HFFc6 (cell line): ENCODE data around the gene TYRP1. TPM values are rescaled to one million over a fixed set of nuclear protein-coding genes. Genes with fewer than 3 reads are reported as not detected.

ENCODE experiments used
- DNase-seq: peaks from one replicate; pipeline ENCODE4 v3.0.0-alpha.2; 2018
- H3K27ac Mint-ChIP-seq: 2 replicates; pipeline ENCODE4 v1.8.0; 2020; ENCODE audit warnings: mild to moderate bottlenecking, mixed read lengths
- H3K27me3 Mint-ChIP-seq: 2 replicates; pipeline ENCODE4 v1.8.0; 2021; ENCODE audit warnings: mild to moderate bottlenecking, moderate library complexity, mixed read lengths; ENCODE audit not compliant: insufficient read depth
- H3K36me3 Mint-ChIP-seq: 2 replicates; pipeline ENCODE4 v1.8.0; 2021; ENCODE audit warnings: low read depth, mixed read lengths
- H3K4me1 Mint-ChIP-seq: 2 replicates; pipeline ENCODE4 v1.8.0; 2020; ENCODE audit warnings: low read depth, mixed read lengths
- H3K4me3 Mint-ChIP-seq: 2 replicates; pipeline ENCODE4 v1.8.0; 2020; ENCODE audit warnings: mild to moderate bottlenecking, moderate library complexity, mixed read lengths
- H3K9me3 Mint-ChIP-seq: 2 replicates; pipeline ENCODE4 v1.8.0; 2020; ENCODE audit warnings: mild to moderate bottlenecking, mixed read lengths
- CTCF ChIP-seq: fragments of 200-600 bp; sonication (generic); IDR thresholded peaks from 2 replicates; pipeline ENCODE4 v1.5.0; 2021; ENCODE audit warnings: antibody characterized with exemption, mild to moderate bottlenecking
- total RNA-seq, 6 experiments: library from RNA; stranded (reverse); fragmentation: NEBNext Ultra II Directional; extraction: Animal tissue kit (Norgen Biotek cat#: 25700); gene quantifications; 2 replicates in 1 of 6; 3 replicates in 5 of 6; pipeline ENCODE4 v1.2.3, GENCODE V29; 2021

Gene TYRP1
- total RNA-seq, 6 experiments from 2014 or later = not detected

DNA sequence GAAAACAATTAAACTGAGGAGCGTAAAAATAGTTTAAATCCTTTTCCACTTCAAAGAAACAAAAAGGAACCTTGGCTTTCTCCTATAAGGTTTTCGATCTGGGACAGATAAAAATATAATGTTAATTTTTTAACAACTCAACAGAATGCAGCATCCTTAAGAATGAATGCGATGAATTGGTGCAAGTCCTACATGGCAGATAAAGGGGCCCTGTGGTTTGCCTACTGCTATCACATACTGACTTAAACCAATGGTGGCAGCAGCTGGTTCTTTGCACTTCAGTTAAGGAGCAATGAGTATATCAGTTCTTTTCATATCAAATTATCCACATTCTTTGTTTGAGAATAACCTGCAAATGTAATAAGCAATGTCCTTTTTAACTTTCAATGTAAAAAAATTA, 12.4 kb upstream of the TYRP1 start:
- peaks cover 30% of the 10 kb centered on the region; the same call in 1 of the 2 replicates for H3K4me1 Mint-ChIP-seq
- no peaks in the 10 kb centered on the region; the same call in 1 of the 2 replicates for H3K27me3 Mint-ChIP-seq
- no peak for TF ChIP-seq CTCF
- DNase-seq = no peak
- H3K36me3 Mint-ChIP-seq = no peaks in the 10 kb centered on the region
- no peak overlapping the region for H3K4me3 Mint-ChIP-seq
- no peak overlapping the region for H3K27ac Mint-ChIP-seq
- no peaks in the 10 kb centered on the region; the same call in 1 of the 2 replicates for H3K9me3 Mint-ChIP-seq

DNA sequence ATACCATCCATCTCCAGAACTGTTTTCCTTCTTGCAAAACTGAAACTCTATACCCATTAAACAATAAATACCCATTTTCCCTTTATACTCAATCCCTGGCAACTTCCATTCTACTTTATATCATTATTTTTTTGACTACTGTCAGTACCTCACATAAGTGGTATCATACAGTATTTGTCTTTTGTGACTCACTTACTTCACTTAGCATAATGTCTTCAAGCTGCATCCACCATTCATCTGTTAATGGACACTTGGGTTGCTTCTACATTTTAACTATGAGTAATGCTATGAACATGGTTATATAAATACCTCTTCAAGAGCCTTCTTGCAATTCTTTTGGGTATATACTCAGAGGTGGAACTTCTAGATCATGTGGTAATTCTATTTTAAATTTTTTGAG, 11.6 kb upstream of the TYRP1 start:
- Mint-ChIP-seq H3K4me3 (peak overlapping the region; percentile 1; the same call in 1 of the 2 replicates), H3K27me3 (no peaks in the 10 kb centered on the region; the same call in 1 of the 2 replicates), H3K27ac (no peak overlapping the region; the same call in 1 of the 2 replicates), H3K9me3 (no peaks in the 10 kb centered on the region; the same call in 1 of the 2 replicates), H3K36me3 (no peaks in the 10 kb centered on the region), H3K4me1 (peaks cover 30% of the 10 kb centered on the region; the same call in 1 of the 2 replicates)
- TF ChIP-seq CTCF = no peak
- peak; percentile 32 for DNase-seq

DNA sequence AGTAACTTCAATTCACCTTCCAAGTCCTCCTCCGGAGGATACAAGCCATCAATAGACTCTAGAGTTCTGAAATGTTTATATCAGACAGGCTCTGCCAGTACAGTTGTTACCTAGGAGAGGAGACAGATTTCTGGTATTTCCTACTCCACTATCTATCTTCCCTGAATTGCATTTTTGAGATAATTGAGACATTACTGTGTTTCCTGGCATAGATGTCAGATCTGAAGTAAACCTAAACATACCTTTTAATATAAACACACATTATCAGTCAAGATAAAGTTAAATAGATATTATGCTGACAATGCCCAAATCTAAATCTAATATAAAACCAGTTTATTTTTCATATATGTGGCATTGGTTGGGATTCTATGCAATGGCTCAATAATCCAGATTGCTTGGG, 8.2 kb upstream of the TYRP1 start:
- Mint-ChIP-seq H3K27ac (no peak overlapping the region), H3K36me3 (no peaks in the 10 kb centered on the region), H3K27me3 (no peaks in the 10 kb centered on the region), H3K9me3 (no peaks in the 10 kb centered on the region; the same call in 1 of the 2 replicates), H3K4me3 (no peak overlapping the region), H3K4me1 (peaks cover 28% of the 10 kb centered on the region; the same call in 1 of the 2 replicates)
- TF ChIP-seq CTCF = no peak
- no peak for DNase-seq

GRCh38 chr9:12689233-12689632, 4.0 kb upstream of the TYRP1 start:
- no peak for TF ChIP-seq CTCF
- Mint-ChIP-seq H3K36me3 (no peaks in the 10 kb centered on the region), H3K9me3 (no peaks in the 10 kb centered on the region), H3K4me1 (peaks cover 7% of the 10 kb centered on the region; the same call in 1 of the 2 replicates), H3K27ac (no peak overlapping the region), H3K27me3 (no peaks in the 10 kb centered on the region), H3K4me3 (no peak overlapping the region)
- DNase-seq = no peak

- no peak for TF ChIP-seq CTCF
- DNase-seq = no peak
- no peak overlapping the region for H3K27ac Mint-ChIP-seq
- no peaks in the 10 kb centered on the region for H3K36me3 Mint-ChIP-seq
- no peaks in the 10 kb centered on the region for H3K9me3 Mint-ChIP-seq
- no peaks in the 10 kb centered on the region; the same call in 1 of the 2 replicates for H3K4me1 Mint-ChIP-seq
- no peaks in the 10 kb centered on the region for H3K27me3 Mint-ChIP-seq
- no peak overlapping the region for H3K4me3 Mint-ChIP-seq
These were observed 828 bp downstream of the TYRP1 start for GRCh38 chr9:12694013-12694412.

GRCh38 chr9:12695474-12695873, 2.3 kb downstream of the TYRP1 start:
- no peaks in the 10 kb centered on the region; the same call in 1 of the 2 replicates for H3K4me1 Mint-ChIP-seq
- no peaks in the 10 kb centered on the region for H3K27me3 Mint-ChIP-seq
- DNase-seq = no peak
- no peak overlapping the region for H3K4me3 Mint-ChIP-seq
- no peaks in the 10 kb centered on the region for H3K9me3 Mint-ChIP-seq
- H3K36me3 Mint-ChIP-seq = no peaks in the 10 kb centered on the region
- no peak for TF ChIP-seq CTCF
- H3K27ac Mint-ChIP-seq = no peak overlapping the region
